Effector CD8-positive, alpha-beta T cell (primary cell): Measurements from ENCODE around the gene PMVK.
"Not testable (repeated sequence)": the region's sequence is repeated elsewhere in the genome, so short reads cannot be mapped to it uniquely, and the experiment has no call there.

ENCODE experiments used
- DNase-seq: peaks from one replicate; lab custom pipeline; 2025; lab: John Stamatoyannopoulos, UW
- total RNA-seq, 4 experiments: gene quantifications; one replicate each; lab custom pipeline; 2026; lab: John Stamatoyannopoulos, UW

PMVK gene
- 9.6 to 16.1 (median 10.5) reads per million in 4 experiments for total RNA-seq

- DNase-seq: peak; percentile 91
These were observed at the start of gene PMVK for GRCh38 chr1:154936555-154937084. Gene PMVK, minus strand, starts transcription at chr1:154936719. Its CDS starts 34 bp downstream, at chr1:154936685.

DNA sequence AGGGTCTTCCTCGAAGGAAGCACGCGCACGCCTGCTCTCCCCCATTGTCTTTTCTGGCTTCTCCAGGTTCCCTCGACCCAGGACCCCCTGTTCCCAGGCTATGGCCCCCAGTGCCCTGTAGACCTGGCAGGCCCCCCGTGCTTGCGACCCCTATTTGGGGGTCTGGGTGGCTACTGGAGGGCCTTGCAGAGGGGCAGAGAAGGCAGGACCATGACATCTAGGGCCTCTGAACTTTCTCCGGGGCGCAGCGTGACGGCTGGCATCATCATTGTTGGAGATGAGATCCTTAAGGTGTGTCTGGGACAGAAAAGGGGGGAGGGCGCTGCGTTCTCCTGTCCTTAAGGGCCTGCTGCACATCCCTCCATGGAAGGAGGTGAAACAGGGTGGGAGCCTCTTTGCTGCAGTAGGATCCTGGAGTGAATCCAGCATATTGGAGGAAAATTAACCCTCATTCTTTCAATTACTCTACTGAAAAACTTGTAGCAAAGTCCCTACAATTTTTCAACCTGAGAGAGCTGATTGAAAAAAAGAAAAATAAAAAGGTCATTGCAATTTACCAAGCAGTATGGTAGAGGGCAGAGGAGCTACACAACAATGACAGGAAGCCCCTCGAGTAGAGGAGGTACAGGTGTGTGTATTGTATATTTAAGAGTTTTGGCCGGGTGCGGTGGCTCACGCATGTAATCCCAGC, 47.4 kb upstream of the PMVK start:
- DNase-seq: no peak

- peak; percentile 92 for DNase-seq
These were observed 46.6 kb upstream of the PMVK start, which contains the start of gene FLAD1 for GRCh38 chr1:154982897-154983648. Gene FLAD1, plus strand, starts transcription at chr1:154983344. Its CDS starts 351 bp downstream, at chr1:154983695.

DNA sequence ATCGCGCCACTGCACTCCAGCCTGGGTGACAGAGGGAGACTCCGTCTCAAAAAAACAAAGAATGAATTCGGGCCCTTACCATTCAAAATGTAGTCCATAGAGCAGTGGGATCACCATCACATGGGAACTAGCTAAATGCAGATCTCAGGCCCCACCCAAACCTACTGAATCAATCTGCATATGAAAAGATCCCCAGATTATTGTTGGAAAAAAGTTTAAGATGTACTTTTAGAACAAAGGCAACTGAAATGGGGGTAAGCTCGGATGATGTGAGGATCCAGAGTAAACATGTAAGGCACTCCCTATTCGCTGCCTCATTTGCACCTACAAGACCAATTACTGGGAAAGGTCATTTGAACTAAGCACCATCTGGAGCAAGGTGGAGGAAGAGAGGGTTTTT, 45.8 kb upstream of the PMVK start:
- DNase-seq: no peak

DNA sequence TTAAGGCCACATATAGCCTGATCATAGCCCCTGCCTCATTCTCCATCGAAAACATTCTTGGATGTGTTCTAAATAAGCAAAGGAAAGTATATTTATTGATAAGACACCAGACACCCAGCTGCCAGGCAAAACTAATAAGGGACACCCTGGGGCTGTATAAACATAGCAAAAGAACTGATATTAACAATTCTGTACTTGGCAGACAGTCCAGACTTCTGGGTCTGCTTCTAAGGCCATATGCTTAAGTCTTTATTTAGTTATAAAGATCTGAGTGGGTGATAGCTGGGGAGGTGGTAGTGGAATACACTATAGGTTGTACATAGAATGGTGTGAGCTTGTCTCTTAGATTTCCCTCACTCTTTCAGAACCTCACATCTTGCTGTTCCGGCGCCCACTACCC, 41.8 kb upstream of the PMVK start:
- DNase-seq: no peak

- DNase-seq: not testable (repeated sequence)
These were observed 41.2 kb upstream of the PMVK start for GRCh38 chr1:154977762-154978161.

GRCh38 chr1:154975409-154976059, 39.0 kb upstream of the PMVK start:
- DNase-seq: no peak

GRCh38 chr1:154974808-154975408, 38.4 kb upstream of the PMVK start:
- peak; percentile 92 for DNase-seq

DNA sequence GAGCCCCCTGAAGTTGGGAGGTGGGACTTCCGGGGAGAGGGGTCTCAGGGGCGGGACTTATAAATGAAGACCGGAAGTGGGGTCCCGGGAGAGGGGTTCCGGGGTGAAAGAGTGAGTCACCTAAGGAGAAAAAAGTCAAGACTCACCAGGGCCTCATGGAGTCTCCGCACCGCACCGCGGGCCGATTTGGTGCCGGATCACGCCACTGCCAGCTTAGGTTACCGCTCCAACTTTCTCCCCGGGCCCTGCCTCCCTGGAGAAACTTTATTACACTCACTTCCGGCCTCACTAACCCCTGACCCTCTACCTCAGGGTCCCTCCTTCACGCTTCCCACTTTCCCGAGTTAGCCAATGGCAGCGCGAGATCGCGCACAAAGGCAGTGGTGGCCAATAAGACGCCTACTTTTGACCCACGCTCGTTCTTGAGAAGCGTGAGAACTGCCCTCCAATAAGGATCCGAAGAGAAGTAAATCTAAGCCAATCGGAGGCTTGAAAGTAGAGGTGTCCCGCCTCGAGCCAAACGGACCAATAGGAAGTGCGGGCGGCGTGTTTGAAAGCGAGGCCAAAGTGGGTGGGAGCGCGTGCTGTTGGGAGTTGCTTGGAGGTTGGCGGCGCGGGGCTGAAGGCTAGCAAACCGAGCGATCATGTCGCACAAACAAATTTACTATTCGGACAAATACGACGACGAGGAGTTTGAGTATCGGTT, 37.7 kb upstream of the PMVK start, which contains the start of gene CKS1B:
CKS1B (plus strand) TSS at position 580 of the 706 bp plus-strand sequence; CDS start at position 645, 65 bp downstream.
- peak; percentile 95 for DNase-seq

- DNase-seq: peak; percentile 85
These were observed 37.0 kb upstream of the PMVK start for GRCh38 chr1:154973344-154974101.

DNA sequence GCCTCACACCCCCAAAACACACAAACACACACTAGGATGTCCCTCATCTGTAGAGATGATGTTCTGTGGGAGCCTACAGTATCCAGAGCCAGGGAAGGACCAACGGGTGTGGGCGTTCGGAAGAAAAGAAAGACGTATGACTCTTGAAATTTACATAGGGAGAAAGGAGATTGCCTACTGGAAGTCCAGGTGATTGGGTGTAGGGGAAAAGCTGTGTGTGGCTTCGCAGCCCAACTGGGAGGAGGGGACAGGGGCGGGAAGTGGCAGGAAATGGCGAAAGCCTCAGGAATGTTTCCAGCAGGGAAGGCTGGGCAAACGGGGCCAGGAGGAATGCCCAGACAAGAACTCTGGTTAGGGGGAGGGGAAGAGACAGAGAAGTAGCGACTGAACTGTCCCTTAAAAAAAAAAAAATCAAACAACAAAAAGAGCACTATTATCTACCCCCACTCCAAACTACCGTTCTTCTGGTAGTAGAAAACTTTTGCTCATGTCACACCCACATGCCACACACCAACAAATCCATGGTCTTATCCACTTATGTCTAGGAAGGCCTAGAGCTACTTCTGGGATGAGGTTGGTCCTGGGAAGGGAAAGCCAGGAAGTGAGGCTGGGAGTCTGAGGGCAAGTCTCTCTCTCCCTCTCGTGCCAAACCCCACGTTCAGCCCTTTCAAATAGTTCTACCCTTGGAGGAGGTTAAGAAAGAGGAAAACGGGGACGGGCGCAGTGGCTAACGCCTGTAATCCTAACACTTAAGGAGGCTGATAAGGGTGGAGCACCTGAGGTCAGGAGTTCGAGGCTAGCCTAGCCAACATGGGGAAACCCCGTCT, 36.2 kb upstream of the PMVK start:
- no peak for DNase-seq

DNA sequence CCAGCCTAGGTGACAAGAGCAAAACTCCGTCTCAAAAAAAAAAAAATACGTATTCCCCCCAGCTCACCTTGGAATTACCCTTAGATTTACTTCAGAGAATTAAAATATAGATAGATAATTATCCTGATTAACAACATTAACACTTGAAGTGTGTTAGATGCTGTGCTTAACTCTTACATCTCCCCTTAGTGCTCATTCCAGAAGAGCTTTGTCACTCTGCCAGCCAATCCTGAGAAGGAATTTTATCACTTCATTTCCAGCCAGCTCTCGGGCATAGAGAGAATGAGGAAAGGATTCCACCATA, 35.6 kb upstream of the PMVK start:
- no peak for DNase-seq

- DNase-seq: no peak
These were observed 35.0 kb upstream of the PMVK start for GRCh38 chr1:154971341-154971998.

- DNase-seq: no peak
These were observed 34.3 kb upstream of the PMVK start, which contains the start of gene SHC1 for GRCh38 chr1:154970631-154971340. Gene SHC1, minus strand, starts transcription at chr1:154970747. Its CDS starts 221 bp downstream, at chr1:154970526.

DNA sequence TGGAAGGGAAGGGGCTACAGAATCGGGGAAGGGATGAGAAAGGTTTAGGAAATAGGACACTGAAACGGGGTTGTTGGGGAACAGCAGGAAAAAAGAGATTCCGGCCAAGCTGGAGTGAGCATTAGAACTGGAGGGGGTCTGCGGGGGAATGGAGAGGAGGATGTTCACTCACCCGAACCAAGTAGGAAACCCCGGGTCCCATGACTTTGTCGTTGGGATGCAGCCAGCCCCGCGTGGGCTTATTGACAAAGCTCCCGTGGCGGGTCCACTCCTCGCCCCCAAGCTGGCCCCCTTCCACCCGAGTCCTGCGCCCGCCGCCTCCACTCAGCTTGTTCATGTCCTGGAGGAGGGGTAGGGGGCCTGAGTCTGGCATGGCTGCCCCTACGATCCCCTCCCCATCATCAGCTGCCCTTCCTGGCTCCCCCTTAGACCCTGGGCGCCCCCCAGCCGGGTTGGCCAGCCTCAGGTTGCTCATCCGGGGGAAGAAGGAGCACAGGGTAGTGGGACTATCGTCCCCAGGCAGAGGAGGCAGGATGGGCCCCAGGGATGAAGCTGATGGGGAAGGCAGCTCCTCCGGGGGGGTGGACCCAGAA, 33.4 kb upstream of the PMVK start:
- no peak for DNase-seq

- no peak for DNase-seq
These were observed 32.7 kb upstream of the PMVK start for GRCh38 chr1:154969246-154969645.

GRCh38 chr1:154968731-154969130, 32.2 kb upstream of the PMVK start:
- DNase-seq: no peak
